ENCODE data around the gene MAP4K2.

GRCh38 chr11:64845129-64845775 lies 42.2 kb upstream of the MAP4K2 start:
- TF ChIP-seq YY1 (IDR thresholded peaks at IDR 0.05; ENCODE audit: low read depth) = no peak
- TF ChIP-seq, protein P1, sequence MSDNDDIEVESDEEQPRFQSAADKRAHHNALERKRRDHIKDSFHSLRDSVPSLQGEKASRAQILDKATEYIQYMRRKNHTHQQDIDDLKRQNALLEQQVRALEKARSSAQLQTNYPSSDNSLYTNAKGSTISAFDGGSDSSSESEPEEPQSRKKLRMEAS (IDR thresholded peaks at IDR 0.05) = no peak; the same call in 1 of the 2 replicates
- no peak for TF ChIP-seq FOXM1 (IDR thresholded peaks at IDR 0.05; ENCODE audit: borderline replicate concordance, low read depth)
- no peak for TF ChIP-seq ZBTB7A (IDR thresholded peaks at IDR 0.05; ENCODE audit: low read depth)
- no peak for TF ChIP-seq RAD21 (IDR thresholded peaks at IDR 0.05; ENCODE audit: low read depth)
- TF ChIP-seq NFIC (IDR thresholded peaks at IDR 0.05) = no peak
